Activated naive CD4-positive, alpha-beta T cell treated with anti-CD3 and anti-CD28 coated beads, Interleukin-2, amount 10 ng/mL, durations not matched to agents 7 days and 5 days (primary cell): ENCODE data around the gene COMP.

Experiments
- CTCF ChIA-PET: fragments of 350-600 bp; sonication (Branson Sonifier 250); formaldehyde crosslinking; loops from one replicate; lab custom pipeline; 2021; ENCODE audit warnings: antibody characterized with exemption; lab: Charles Lee
- DNase-seq: peaks from one replicate; pipeline ENCODE4 v3.0.0-alpha.2; 2020
- H3K27ac Mint-ChIP-seq: one replicate; pipeline ENCODE4 v1.8.0; 2021; ENCODE audit warnings: mild to moderate bottlenecking, moderate library complexity, mixed read lengths
- H3K27me3 Mint-ChIP-seq: one replicate; pipeline ENCODE4 v1.8.0; 2021; ENCODE audit warnings: mild to moderate bottlenecking, mixed read lengths
- H3K36me3 Mint-ChIP-seq: one replicate; pipeline ENCODE4 v1.8.0; 2021; ENCODE audit warnings: mixed read lengths
- H3K4me1 Mint-ChIP-seq: one replicate; pipeline ENCODE4 v1.8.0; 2021; ENCODE audit warnings: mixed read lengths
- H3K4me3 Mint-ChIP-seq: one replicate; pipeline ENCODE4 v1.8.0; 2021; ENCODE audit warnings: mild to moderate bottlenecking, moderate library complexity, mixed read lengths
- H3K9me3 Mint-ChIP-seq: one replicate; pipeline ENCODE4 v1.8.0; 2021; ENCODE audit warnings: mixed read lengths

COMP gene

DNA sequence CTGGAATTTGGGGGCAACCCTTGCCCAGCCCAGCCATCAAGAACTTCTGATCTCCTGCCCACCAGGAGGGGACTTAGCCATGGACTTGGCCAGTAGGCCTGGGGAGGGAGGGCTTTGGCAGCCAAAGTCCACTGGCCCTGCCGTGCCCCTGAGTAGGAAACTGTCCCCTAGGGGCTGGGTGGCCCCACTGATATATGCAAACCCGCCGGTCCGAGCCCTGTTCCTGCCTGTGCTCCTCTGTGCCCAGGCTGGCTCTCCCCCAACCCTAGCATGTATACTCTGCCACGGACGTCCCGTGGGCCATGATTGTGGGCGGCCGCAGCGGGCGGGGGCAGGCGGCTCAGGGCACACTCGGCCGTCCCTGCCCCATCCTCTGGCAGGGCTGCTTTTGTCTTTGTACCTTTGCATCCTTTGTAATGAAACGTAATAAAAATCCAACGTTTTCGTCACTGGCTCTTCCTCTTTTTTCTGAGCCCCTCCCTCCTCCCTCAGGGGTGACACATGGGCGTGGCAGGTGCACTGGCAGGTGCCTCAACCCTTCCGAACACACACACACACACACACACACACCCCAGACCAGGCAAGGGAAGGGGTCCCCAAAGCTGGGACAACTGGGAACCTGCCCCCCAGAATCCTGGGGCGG is 9.1 kb downstream of the COMP start:
- Mint-ChIP-seq H3K9me3 (no peaks in the 10 kb centered on the region), H3K27me3 (peaks cover 22% of the 10 kb centered on the region), H3K36me3 (no peaks in the 10 kb centered on the region), H3K27ac (no peak overlapping the region), H3K4me1 (peaks cover 11% of the 10 kb centered on the region), H3K4me3 (no peak overlapping the region)
- DNase-seq = no peak
- CTCF ChIA-PET = no interaction called here

DNA sequence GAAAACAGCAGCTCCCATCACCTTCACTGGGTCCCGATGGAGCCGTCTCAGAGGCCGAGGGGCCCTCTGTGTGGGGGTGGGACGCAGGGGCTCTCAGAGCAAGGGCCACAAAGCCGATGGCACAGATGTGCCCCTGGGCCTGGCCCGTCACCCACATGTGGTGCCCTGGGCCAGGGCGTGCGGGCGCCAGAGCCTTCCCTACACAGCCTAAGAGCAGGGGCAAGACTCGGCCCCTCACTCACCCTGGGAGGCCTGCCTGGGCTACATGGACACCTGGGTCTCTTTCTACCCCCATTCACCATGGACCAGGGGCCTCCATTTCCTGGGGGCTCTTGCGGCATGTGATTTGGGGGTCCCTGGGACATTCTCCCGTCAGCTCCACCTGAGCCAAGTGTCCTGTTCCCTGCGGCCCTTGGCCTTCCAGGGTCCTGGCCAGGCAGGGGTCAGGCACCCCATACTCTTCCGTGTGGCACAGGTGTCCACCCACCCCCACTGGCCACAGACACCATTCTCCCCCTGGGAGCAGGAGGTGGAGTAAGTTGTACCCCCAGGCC is 10.0 kb downstream of the COMP start:
- peaks cover 25% of the 10 kb centered on the region for H3K27me3 Mint-ChIP-seq
- H3K4me3 Mint-ChIP-seq = no peak overlapping the region
- no peaks in the 10 kb centered on the region for H3K9me3 Mint-ChIP-seq
- DNase-seq = no peak
- no peak overlapping the region for H3K27ac Mint-ChIP-seq
- CTCF ChIA-PET = no interaction called here
- H3K4me1 Mint-ChIP-seq = peaks cover 7% of the 10 kb centered on the region
- H3K36me3 Mint-ChIP-seq = no peaks in the 10 kb centered on the region

DNA sequence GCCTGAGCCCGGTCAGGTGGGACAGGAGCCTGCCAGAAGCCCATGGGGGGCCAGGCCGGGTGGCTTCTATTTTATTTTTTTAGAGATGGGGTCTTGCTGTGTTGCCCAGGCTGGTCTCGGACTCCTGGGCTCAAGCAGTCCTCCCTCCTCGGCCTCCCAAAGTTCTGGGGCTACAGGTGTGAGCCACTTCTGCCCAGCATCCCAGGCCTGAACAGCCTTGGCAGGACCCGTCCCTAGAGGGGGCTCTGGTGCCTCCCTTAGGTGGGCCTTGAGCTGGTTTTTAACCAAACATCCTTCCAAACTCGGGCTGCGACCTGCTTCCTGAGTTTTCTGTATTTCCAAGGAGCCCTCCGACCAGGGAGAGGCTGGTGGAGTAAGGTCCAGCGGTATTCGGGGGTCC is 10.5 kb downstream of the COMP start:
- Mint-ChIP-seq H3K9me3 (no peaks in the 10 kb centered on the region), H3K27ac (no peak overlapping the region), H3K4me3 (no peak overlapping the region), H3K27me3 (peaks cover 25% of the 10 kb centered on the region), H3K36me3 (no peaks in the 10 kb centered on the region), H3K4me1 (peaks cover 4% of the 10 kb centered on the region)
- CTCF ChIA-PET = no interaction called here
- no peak for DNase-seq

DNA sequence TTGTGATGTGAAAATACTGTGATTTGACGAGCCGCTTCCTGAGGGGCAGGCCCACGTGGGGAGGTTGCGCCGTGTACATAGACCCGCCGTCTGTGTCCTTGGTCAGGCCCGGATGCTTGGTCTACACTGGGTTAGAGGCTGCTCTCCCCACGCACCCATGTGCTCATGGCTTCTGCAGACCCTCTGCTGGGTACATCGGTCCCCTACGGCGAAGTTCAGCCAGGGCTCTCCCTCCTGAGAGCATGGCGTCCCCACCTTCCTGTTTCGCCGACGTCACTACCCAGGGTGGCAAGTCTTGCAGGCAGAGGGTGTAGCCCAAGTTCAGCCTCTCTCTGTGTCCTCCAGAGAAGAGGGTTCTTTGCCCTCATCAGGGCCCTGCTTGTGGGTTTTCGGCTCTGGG is 11.0 kb downstream of the COMP start:
- Mint-ChIP-seq H3K4me3 (no peak overlapping the region), H3K4me1 (no peaks in the 10 kb centered on the region), H3K27ac (no peak overlapping the region), H3K27me3 (peaks cover 25% of the 10 kb centered on the region), H3K9me3 (no peaks in the 10 kb centered on the region), H3K36me3 (no peaks in the 10 kb centered on the region)
- CTCF ChIA-PET = no interaction called here
- no peak for DNase-seq

DNA sequence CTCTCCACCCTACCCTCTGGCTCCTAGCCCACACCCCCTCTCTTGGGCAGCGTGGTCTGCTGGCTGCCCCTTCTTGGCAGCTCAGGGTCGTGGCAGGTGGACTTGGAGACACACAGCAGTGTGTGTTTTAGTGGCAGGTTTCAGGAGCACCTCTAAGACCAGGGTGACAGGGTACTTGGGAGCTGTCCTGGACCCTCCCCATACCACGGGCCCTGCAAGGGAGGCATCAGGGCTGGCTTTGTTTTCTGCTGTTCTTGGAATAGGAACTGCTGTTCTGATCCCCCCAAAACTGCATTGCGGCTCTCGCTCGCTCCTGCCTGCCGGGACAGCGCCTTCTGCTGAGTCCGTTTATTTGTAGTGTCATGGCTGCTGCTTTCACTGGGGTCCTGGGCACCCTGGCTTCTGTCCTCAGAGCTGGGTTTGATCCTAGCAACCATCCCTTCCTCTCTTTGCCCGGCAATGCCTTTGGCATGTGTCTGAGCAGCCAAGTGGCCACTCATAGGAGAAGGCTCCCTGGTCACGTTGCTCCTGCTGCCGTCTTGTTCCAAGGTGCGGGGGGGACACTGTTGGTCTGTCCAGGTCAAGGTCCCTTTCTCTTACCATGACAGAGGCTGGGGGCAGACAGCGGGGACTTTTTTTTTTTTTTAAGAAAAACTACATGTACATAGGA is 12.1 kb downstream of the COMP start:
- Mint-ChIP-seq H3K27ac (no peak overlapping the region), H3K9me3 (no peaks in the 10 kb centered on the region)
- CTCF ChIA-PET = no interaction called here

DNA sequence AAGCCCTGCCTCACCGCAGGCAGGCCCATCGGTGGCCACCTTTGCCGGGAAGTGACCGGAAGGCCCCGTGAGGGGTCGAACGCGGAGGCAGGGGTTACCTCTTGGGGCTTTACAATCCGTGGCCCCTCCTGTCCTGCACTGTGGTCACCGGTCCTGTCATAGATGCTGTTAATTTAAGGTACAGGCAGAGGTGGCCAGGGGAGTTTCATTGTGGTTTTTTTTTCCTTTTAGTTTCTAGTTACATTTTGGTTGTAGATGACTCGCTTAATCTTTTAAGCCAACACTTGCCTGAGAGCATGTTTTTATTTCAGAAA is 13.1 kb downstream of the COMP start:
- H3K27ac Mint-ChIP-seq = no peak overlapping the region
- H3K27me3 Mint-ChIP-seq = peaks cover 25% of the 10 kb centered on the region
- CTCF ChIA-PET = no interaction called here
- no peaks in the 10 kb centered on the region for H3K9me3 Mint-ChIP-seq
- no peaks in the 10 kb centered on the region for H3K4me1 Mint-ChIP-seq
- DNase-seq = no peak
- H3K4me3 Mint-ChIP-seq = no peak overlapping the region
- H3K36me3 Mint-ChIP-seq = no peaks in the 10 kb centered on the region

More for the DNA sequence above, 12.1 kb downstream of the COMP start:
- Mint-ChIP-seq H3K4me3 (no peak overlapping the region), H3K36me3 (no peaks in the 10 kb centered on the region), H3K4me1 (no peaks in the 10 kb centered on the region), H3K27me3 (peaks cover 25% of the 10 kb centered on the region)
- DNase-seq = no peak

DNA sequence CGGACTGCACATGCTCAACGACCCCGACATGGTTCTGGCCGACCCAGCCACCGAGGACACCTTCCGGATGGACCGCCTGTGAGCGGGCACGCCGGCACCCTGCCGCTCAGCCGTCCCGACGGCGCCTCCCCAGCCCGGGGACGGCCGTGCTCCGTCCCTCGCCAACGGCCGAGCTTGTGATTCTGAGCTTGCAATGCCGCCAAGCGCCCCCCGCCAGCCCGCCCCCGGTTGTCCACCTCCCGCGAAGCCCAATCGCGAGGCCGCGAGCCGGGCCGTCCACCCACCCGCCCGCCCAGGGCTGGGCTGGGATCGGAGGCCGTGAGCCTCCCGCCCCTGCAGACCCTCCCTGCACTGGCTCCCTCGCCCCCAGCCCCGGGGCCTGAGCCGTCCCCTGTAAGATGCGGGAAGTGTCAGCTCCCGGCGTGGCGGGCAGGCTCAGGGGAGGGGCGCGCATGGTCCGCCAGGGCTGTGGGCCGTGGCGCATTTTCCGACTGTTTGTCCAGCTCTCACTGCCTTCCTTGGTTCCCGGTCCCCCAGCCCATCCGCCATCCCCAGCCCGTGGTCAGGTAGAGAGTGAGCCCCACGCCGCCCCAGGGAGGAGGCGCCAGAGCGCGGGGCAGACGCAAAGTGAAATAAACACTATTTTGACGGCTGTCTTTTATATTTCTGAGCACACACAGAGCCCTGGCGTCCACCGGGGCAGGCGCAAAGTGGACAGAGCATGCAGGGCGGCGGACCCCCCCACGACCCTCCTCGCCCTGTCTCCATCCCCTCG is 13.6 kb downstream of the COMP start:
- H3K4me1 Mint-ChIP-seq = no peaks in the 10 kb centered on the region
- H3K36me3 Mint-ChIP-seq = no peaks in the 10 kb centered on the region
- no peak overlapping the region for H3K27ac Mint-ChIP-seq
- H3K4me3 Mint-ChIP-seq = no peak overlapping the region
- DNase-seq = no peak
- H3K27me3 Mint-ChIP-seq = peaks cover 22% of the 10 kb centered on the region
- no peaks in the 10 kb centered on the region for H3K9me3 Mint-ChIP-seq
- CTCF ChIA-PET = no interaction called here

DNA sequence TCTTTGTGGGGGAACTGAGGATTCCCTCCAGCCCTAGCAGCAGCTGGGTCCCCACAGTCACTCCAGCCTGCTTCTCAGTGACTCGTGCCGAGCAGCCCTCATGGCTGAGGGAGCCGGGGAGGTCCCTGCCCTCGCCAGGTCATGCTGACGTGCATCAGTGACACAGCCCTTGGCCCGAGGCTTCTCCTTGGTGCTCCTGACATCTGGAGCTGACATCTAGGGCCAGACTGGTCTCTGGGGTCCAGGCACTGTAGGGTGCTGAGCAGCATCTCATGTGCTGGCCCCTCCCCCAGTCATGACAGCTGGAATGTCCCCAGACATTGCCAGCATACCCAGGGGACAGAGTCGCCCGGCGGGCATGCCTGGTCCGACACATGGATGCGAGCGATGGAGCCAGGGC is 14.4 kb downstream of the COMP start:
- Mint-ChIP-seq H3K4me1 (no peaks in the 10 kb centered on the region), H3K4me3 (no peak overlapping the region), H3K9me3 (no peaks in the 10 kb centered on the region), H3K36me3 (no peaks in the 10 kb centered on the region), H3K27ac (no peak overlapping the region), H3K27me3 (peaks cover 19% of the 10 kb centered on the region)
- no peak for DNase-seq
- CTCF ChIA-PET = no interaction called here

DNA sequence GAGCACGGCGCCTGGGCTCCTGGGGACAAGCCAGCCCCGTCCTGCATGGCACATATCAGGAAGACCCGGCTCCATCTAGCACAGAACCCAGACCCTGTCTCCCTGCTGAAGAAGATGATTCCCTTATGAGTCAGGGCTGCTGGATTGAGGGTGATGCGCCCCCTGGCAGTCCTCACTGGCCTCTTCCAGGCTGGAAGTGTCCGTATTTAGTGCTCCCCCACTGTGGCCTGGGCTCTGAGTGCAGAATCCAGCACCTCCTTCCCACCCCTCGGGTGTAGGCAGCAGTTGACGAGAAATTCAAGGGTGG is 14.9 kb downstream of the COMP start:
- CTCF ChIA-PET = no interaction called here
- no peaks in the 10 kb centered on the region for H3K9me3 Mint-ChIP-seq
- no peaks in the 10 kb centered on the region for H3K36me3 Mint-ChIP-seq
- no peak overlapping the region for H3K27ac Mint-ChIP-seq
- no peak overlapping the region for H3K4me3 Mint-ChIP-seq
- no peak for DNase-seq
- no peaks in the 10 kb centered on the region for H3K4me1 Mint-ChIP-seq
- peaks cover 19% of the 10 kb centered on the region for H3K27me3 Mint-ChIP-seq

DNA sequence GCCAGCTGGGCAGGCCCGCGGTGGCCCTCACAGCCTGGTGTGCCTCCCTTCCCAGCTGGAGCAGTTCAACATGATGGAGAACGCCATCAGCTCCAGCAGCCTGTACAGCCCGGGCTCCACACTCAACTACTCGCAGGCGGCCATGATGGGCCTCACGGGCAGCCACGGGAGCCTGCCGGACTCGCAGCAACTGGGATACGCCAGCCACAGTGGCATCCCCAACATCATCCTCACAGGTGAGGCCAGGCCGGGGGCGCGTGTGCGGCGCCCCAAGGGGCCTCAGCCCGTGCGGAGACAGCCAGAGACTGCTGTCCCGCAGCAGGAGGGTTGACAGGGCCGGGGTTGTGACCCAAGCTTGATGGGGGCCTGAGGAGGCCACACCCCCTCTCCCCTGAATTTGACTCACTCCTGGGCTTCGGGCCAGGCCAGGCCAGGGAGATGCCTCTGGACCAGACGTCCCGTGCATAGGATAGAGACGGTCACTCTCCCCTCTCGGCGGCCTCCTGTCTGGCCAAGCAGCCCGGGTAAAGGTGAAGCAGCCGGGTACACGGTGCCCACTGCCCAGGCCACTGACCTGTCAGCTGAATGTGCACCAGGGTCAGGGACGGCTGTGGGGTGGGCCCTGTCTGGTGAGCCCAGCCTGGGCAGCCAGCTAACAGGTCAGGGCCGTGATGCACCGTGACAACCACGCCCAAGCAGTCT is 15.4 kb downstream of the COMP start:
- H3K36me3 Mint-ChIP-seq = no peaks in the 10 kb centered on the region
- H3K27ac Mint-ChIP-seq = no peak overlapping the region
- H3K4me3 Mint-ChIP-seq = no peak overlapping the region
- H3K4me1 Mint-ChIP-seq = no peaks in the 10 kb centered on the region
- H3K9me3 Mint-ChIP-seq = no peaks in the 10 kb centered on the region
- CTCF ChIA-PET = no interaction called here
- no peak for DNase-seq
- H3K27me3 Mint-ChIP-seq = peaks cover 19% of the 10 kb centered on the region

DNA sequence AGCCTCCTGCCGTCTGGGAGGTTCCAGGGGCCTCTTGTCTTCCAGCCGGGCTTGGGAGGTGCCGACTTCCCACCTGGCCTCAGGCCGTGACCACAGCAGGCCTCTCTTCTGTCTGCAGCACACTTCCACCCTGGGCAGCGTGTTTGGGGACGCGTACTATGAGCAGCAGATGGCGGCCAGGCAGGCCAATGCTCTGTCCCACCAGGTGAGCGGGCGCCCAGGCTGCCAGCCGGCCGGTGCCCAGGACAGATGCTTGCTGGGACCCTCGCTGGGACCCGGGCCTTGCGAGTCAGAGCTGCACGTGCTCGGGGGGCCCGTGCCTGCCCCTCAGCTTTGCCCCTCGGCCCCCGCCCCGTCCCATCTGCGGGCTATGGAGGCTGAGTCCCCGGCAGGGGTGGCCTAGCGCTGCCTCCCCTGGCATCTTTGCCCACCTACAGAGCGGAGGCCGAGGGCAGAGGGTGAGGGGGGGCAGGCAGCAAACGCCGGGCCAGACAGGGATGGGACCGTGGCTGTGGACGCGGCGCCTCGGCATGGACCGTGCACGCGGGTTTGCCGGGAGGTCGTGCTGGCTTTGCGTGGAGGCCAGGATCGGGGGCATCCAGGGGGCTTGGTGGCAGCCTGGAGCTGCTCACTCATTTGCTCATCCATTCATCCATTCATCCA is 16.2 kb downstream of the COMP start:
- Mint-ChIP-seq H3K27ac (no peak overlapping the region), H3K36me3 (no peaks in the 10 kb centered on the region), H3K4me1 (no peaks in the 10 kb centered on the region), H3K4me3 (no peak overlapping the region), H3K9me3 (no peaks in the 10 kb centered on the region), H3K27me3 (peaks cover 19% of the 10 kb centered on the region)
- no peak for DNase-seq
- CTCF ChIA-PET = no interaction called here

DNA sequence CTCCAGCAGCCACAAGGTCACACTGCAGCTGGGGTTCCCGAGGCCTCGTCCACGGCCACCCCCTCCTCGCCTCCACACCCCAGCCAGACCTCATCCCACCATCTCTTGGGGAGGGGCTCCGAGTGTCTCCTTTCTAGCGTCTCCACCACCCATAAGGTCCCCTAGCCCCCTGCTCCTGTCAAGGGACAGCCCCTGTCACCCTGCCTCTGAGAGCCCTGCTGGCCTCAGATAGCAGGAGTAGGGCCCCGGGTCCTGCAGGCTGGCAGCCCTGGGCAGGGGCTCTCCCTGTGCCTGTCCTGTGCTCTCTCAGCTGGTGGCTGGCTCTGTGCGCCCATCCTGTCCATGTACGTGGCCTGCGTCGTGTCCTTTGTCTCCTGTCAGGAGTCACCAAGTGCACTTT is 17.0 kb downstream of the COMP start:
- no peak for DNase-seq
- CTCF ChIA-PET = no interaction called here
- Mint-ChIP-seq H3K4me3 (no peak overlapping the region), H3K4me1 (no peaks in the 10 kb centered on the region), H3K36me3 (no peaks in the 10 kb centered on the region), H3K27ac (no peak overlapping the region), H3K27me3 (peaks cover 17% of the 10 kb centered on the region), H3K9me3 (no peaks in the 10 kb centered on the region)

DNA sequence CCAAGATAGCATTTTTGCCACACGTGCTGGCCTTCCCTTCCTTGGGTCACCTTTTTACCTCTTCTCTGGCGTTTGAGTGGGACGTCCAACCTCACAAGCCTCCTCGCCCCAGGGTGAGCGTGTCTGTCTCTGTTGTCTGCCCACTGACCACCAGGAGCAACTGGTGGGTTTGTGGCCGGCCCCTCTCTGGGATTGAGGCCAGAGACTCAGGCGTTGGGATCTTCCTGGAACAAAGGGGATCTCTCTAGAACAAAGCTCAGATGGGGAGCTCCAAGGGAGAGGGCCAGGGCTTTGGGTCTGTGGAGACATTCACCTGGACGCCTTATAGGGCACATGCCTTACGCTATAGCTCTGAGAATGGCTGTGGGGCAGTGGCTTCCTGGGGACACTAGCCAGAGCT is 17.4 kb downstream of the COMP start:
- CTCF ChIA-PET = no interaction called here
- Mint-ChIP-seq H3K27me3 (peaks cover 13% of the 10 kb centered on the region), H3K4me3 (no peak overlapping the region), H3K4me1 (no peaks in the 10 kb centered on the region), H3K9me3 (no peaks in the 10 kb centered on the region), H3K36me3 (no peaks in the 10 kb centered on the region), H3K27ac (no peak overlapping the region)
- no peak for DNase-seq
